K562 (cell line): Measurements from ENCODE around the gene LGALS3. TPM values are rescaled to one million over a fixed set of nuclear protein-coding genes. Genes with fewer than 3 reads are reported as not detected.

Experiments
- ARID2 ChIP-seq: fragments of 450-650 bp; IDR thresholded peaks from 2 replicates; pipeline ENCODE4 v1.6.1; 2017; ENCODE audit warnings: antibody characterized with exemption, mild to moderate bottlenecking
- BACH1 ChIP-seq: fragments of 200-800 bp; sonication (Bioruptor generic); IDR thresholded peaks from 2 replicates; pipeline ENCODE4 v1.6.1; 2016; ENCODE audit warnings: missing genetic modification characterization, missing compliant biosample characterization
- BRD4 ChIP-seq: fragments of 200-600 bp; sonication (generic); IDR thresholded peaks from 2 replicates; pipeline ENCODE4 v1.6.1; 2017; ENCODE audit warnings: inconsistent platforms
- E2F3 ChIP-seq: fragments of 250-450 bp; sonication (Bioruptor Pico); IDR thresholded peaks from 2 replicates; pipeline ENCODE4 v1.4.0; 2020; ENCODE audit warnings: mild to moderate bottlenecking
- ELK1 ChIP-seq: sonication (generic); formaldehyde crosslinking; IDR thresholded peaks from 2 replicates; pipeline ENCODE4 v1.8.1; 2022; ENCODE audit warnings: missing genetic modification reagents
- ETV5 ChIP-seq: sonication (generic); formaldehyde crosslinking; IDR thresholded peaks from 2 replicates; pipeline ENCODE4 v1.4.0; 2020; ENCODE audit warnings: low read depth, mild to moderate bottlenecking, missing genetic modification reagents
- GABPB2 ChIP-seq: fragments of 250-450 bp; sonication (Bioruptor Pico); conservative IDR thresholded peaks from 2 replicates; pipeline ENCODE4 v1.5.1; 2021; ENCODE audit warnings: mild to moderate bottlenecking
- GATA2 ChIP-seq: sonication (generic); formaldehyde crosslinking; IDR thresholded peaks from 2 replicates; pipeline ENCODE4 v1.4.0; 2020; ENCODE audit warnings: mild to moderate bottlenecking, missing genetic modification reagents
- GTF2E2 ChIP-seq: fragments of 200-800 bp; sonication (Bioruptor generic); IDR thresholded peaks from 2 replicates; pipeline ENCODE4 v1.6.1; 2016; ENCODE audit warnings: missing genetic modification characterization, missing compliant biosample characterization
- HDGF ChIP-seq: fragments of 450-650 bp; IDR thresholded peaks from 2 replicates; pipeline ENCODE4 v1.6.1; 2016
- HLTF ChIP-seq: fragments of 450-650 bp; IDR thresholded peaks from 2 replicates; pipeline ENCODE4 v1.6.1; 2016
- JUNB ChIP-seq: fragments of 450-650 bp; formaldehyde crosslinking; conservative IDR thresholded peaks from 2 replicates; pipeline ENCODE4 v1.4.0; 2020; ENCODE audit warnings: mild to moderate bottlenecking
- L3MBTL2 ChIP-seq: fragments of 450-650 bp; IDR thresholded peaks from 2 replicates; pipeline ENCODE4 v1.6.1; 2016; ENCODE audit warnings: mild to moderate bottlenecking, moderate library complexity
- LEF1 ChIP-seq: fragments of 450-650 bp; IDR thresholded peaks from 2 replicates; pipeline ENCODE4 v1.6.1; 2016; ENCODE audit warnings: mild to moderate bottlenecking
- MBD1 ChIP-seq: fragments of 250-450 bp; sonication (Bioruptor Pico); IDR thresholded peaks from 2 replicates; pipeline ENCODE4 v1.8.0; 2022; ENCODE audit warnings: inconsistent platforms
- MCM5 ChIP-seq: fragments of 450-650 bp; IDR thresholded peaks from 2 replicates; pipeline ENCODE4 v1.6.1; 2016; ENCODE audit warnings: low read depth
- MEF2A ChIP-seq: IDR thresholded peaks from 2 replicates; pipeline ENCODE4 v1.6.1; 2011; ENCODE audit warnings: low read depth, mild to moderate bottlenecking, low read length, moderate library complexity; ENCODE audit not compliant: control insufficient read depth
- NCOA1 ChIP-seq: fragments of 450-650 bp; IDR thresholded peaks from 2 replicates; pipeline ENCODE4 v1.6.1; 2016; ENCODE audit warnings: low read depth
- PCBP2 ChIP-seq: fragments of 200-400 bp; formaldehyde crosslinking; IDR thresholded peaks from 2 replicates; pipeline ENCODE4 v1.6.1; 2018; ENCODE audit warnings: low read length, low read depth, mild to moderate bottlenecking, moderate library complexity; ENCODE audit not compliant: poor library complexity, severe bottlenecking
- PHF8 ChIP-seq: fragments of 200-600 bp; sonication (generic); IDR thresholded peaks from 2 replicates; pipeline ENCODE4 v1.6.1; 2012; ENCODE audit warnings: mixed run types, mild to moderate bottlenecking, inconsistent platforms, low read length, moderate library complexity, borderline replicate concordance
- POLR3G ChIP-seq: IDR thresholded peaks from 2 replicates; pipeline ENCODE4 v1.6.1; 2011; ENCODE audit not compliant: insufficient read length, insufficient replicate concordance; ENCODE audit errors: extremely low read depth
- SAFB2 ChIP-seq: fragments of 200-400 bp; formaldehyde crosslinking; IDR thresholded peaks from 2 replicates; pipeline ENCODE4 v1.6.1; 2018; ENCODE audit warnings: borderline replicate concordance, low read length, low read depth, moderate library complexity; ENCODE audit not compliant: severe bottlenecking
- SIN3B ChIP-seq: fragments of 450-650 bp; IDR thresholded peaks from 2 replicates; pipeline ENCODE4 v1.6.1; 2017; ENCODE audit warnings: low read depth, mild to moderate bottlenecking, moderate library complexity
- SP2 ChIP-seq: IDR thresholded peaks from 2 replicates; pipeline ENCODE4 v1.6.1; 2011; ENCODE audit warnings: mild to moderate bottlenecking, low read depth, low read length, moderate library complexity; ENCODE audit not compliant: poor library complexity, severe bottlenecking; ENCODE audit errors: extremely low read depth
- SRSF9 ChIP-seq: fragments of 200-400 bp; formaldehyde crosslinking; IDR thresholded peaks from 2 replicates; pipeline ENCODE4 v1.6.1; 2017; ENCODE audit warnings: low read depth, low read length, borderline replicate concordance
- STAG1 ChIP-seq: sonication (generic); formaldehyde crosslinking; IDR thresholded peaks from 2 replicates; pipeline ENCODE4 v1.5.0; 2020; ENCODE audit warnings: missing genetic modification reagents, borderline replicate concordance
- ZKSCAN1 ChIP-seq: fragments of 150-350 bp; IDR thresholded peaks from 2 replicates; pipeline ENCODE4 v1.6.1; 2016; ENCODE audit warnings: low read depth, low read length
- ZNF124 ChIP-seq: sonication (generic); formaldehyde crosslinking; IDR thresholded peaks from 2 replicates; pipeline ENCODE4 v1.8.1; 2022; ENCODE audit warnings: missing genetic modification reagents
- ZNF23 ChIP-seq: fragments of 250-450 bp; sonication (Bioruptor Pico); IDR thresholded peaks from 2 replicates; pipeline ENCODE4 v1.4.0; 2020; ENCODE audit warnings: mild to moderate bottlenecking
- ZNF561 ChIP-seq: fragments of 450-650 bp; formaldehyde crosslinking; conservative IDR thresholded peaks from 2 replicates; pipeline ENCODE4 v1.4.0; 2020; ENCODE audit warnings: mild to moderate bottlenecking, moderate library complexity
- ZNF699 ChIP-seq: fragments of 250-450 bp; sonication (Bioruptor Pico); IDR thresholded peaks from 2 replicates; pipeline ENCODE4 v1.8.0; 2021; ENCODE audit warnings: mild to moderate bottlenecking, moderate library complexity; ENCODE audit not compliant: insufficient replicate concordance
- polyA plus RNA-seq, 8 experiments: library from polyadenylated mRNA; depleted of rRNA in 4 of 8; stranded (reverse) in 5 of 8; unstranded in 3 of 8; fragments of >200 nt; fragmentation: Nextera tagmentation in 2 of 8; fragmentation: Illumina TruSeq in 1 of 8; extraction: Ambion mirVana in 2 of 8; extraction: Trizol in 1 of 8; gene quantifications; 2 replicates each; pipeline versions ENCODE4 v1.2.1 to v1.2.3, GENCODE V29; 2011 to 2014; ENCODE audit warnings: inconsistent platforms in 1 of 8, missing spikeins in 1 of 8
- total RNA-seq, 7 experiments: library from RNA; depleted of rRNA in 6 of 7; stranded (reverse); fragments of >200 nt in 6 of 7; fragmentation: Illumina TruSeq in 2 of 7; extraction: Trizol in 2 of 7; gene quantifications; 2 replicates each; pipeline versions ENCODE4 v1.2.1 to v1.2.3, GENCODE V29; 2011 to 2021; ENCODE audit warnings: low replicate concordance in 1 of 7

The LGALS3 gene
- total and polyA plus RNA-seq, 9 of the 15 experiments (the other 6 are each of a cell fraction or from before 2014, with no cell fraction given), result 0.04 to 1.9 (median 1.1) TPM

GRCh38 chr14:55103005-55103640, 25.9 kb upstream of the LGALS3 start (continued):
- no peak for TF ChIP-seq GATA2 (CRISPR knock-in tag)
- TF ChIP-seq NCOA1, result no peak
- no peak for TF ChIP-seq ARID2
- no peak for TF ChIP-seq BACH1 (tag)
- TF ChIP-seq POLR3G, result no peak
- no peak for TF ChIP-seq ELK1
- TF ChIP-seq MBD1 (CRISPR knock-in tag), result no peak
- no peak for TF ChIP-seq STAG1 (CRISPR knock-in tag)
- TF ChIP-seq PCBP2, result no peak
- peak; percentile 38; the same call in 1 of the 2 replicates for TF ChIP-seq PHF8
- no peak for TF ChIP-seq ZNF124 (CRISPR knock-in tag)
- no peak for TF ChIP-seq MCM5
- TF ChIP-seq ZNF23, result no peak
- TF ChIP-seq HDGF, result no peak
- no peak for TF ChIP-seq E2F3 (CRISPR knock-in tag)
- 0 out of 2 replicates have a peak, but pooled peaks have one; percentile 31 for TF ChIP-seq ZKSCAN1
- no peak for TF ChIP-seq GTF2E2
- TF ChIP-seq ETV5, result no peak
- TF ChIP-seq HLTF, result no peak
- TF ChIP-seq ZNF699 (CRISPR knock-in tag), result no peak
- TF ChIP-seq SP2, result no peak
- TF ChIP-seq SAFB2, result no peak
- peak; percentile 84 for TF ChIP-seq L3MBTL2
- no peak for TF ChIP-seq GABPB2 (CRISPR knock-in tag)
- no peak for TF ChIP-seq SRSF9
- no peak for TF ChIP-seq JUNB (CRISPR knock-in tag)
- no peak for TF ChIP-seq MEF2A
- TF ChIP-seq ZNF561 (CRISPR knock-in tag), result no peak
- peak; percentile 75; the same call in 1 of the 2 replicates for TF ChIP-seq LEF1
- no peak for TF ChIP-seq SIN3B
- no peak for TF ChIP-seq BRD4
